Measurements from ENCODE around the gene MAPKAPK5.

GRCh38 chr12:111792856-111793235 is 49.2 kb upstream of the MAPKAPK5 start:
- TF ChIP-seq CTCF (IDR thresholded peaks at IDR 0.05 in 2 of 3, conservative IDR thresholded peaks at IDR 0.05 in 1 of 3; ENCODE audit: control insufficient read depth in 2 of 3, extremely low read depth in 1 of 3, insufficient read depth in 1 of 3, low read depth in 3 of 3, low read length in 3 of 3) (no peak), MAX (IDR thresholded peaks at IDR 0.05; ENCODE audit: low read depth, low read length) (no peak), USF2 (IDR thresholded peaks at IDR 0.05; ENCODE audit: borderline replicate concordance, low read depth, low read length) (no peak), IRF3 (IDR thresholded peaks at IDR 0.05) (no peak), POLR2A (IDR thresholded peaks at IDR 0.05; ENCODE audit: low read depth, low read length) (no peak), POLR2AphosphoS5 (IDR thresholded peaks at IDR 0.05; ENCODE audit: low read length) (no peak), ZNF274 (IDR thresholded peaks at IDR 0.05; ENCODE audit: insufficient read depth, insufficient read length) (no peak), BHLHE40 (IDR thresholded peaks at IDR 0.05; ENCODE audit: borderline replicate concordance in 1 of 2, low read depth in 2 of 2, low read length in 1 of 2) (no peak)
